ENCODE data around the gene KIRREL3.

Gene KIRREL3

GRCh38 chr11:126456783-126457542, 543.6 kb downstream of the KIRREL3 start:
- DNase-seq, result no peak

DNA sequence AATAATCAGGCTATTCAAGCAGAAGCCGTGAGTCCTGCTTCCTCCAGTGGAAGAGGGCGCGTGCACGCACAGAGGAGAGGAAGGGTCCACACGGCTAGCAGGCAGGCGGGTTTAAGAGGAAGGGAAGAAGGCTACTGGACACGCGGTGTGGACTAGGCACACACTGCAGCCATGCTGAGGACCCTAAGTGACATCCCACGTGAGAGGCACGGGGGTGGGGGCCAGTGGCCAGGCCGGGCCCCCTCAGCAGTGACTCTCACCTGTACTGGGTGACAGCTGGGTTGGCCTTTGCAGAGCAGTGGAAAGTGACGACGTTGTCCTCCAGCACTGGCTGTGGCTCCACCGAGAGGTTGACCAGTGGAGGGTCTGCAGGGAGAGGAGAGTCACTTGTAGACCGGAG, 544.5 kb downstream of the KIRREL3 start:
- DNase-seq, result no peak

DNA sequence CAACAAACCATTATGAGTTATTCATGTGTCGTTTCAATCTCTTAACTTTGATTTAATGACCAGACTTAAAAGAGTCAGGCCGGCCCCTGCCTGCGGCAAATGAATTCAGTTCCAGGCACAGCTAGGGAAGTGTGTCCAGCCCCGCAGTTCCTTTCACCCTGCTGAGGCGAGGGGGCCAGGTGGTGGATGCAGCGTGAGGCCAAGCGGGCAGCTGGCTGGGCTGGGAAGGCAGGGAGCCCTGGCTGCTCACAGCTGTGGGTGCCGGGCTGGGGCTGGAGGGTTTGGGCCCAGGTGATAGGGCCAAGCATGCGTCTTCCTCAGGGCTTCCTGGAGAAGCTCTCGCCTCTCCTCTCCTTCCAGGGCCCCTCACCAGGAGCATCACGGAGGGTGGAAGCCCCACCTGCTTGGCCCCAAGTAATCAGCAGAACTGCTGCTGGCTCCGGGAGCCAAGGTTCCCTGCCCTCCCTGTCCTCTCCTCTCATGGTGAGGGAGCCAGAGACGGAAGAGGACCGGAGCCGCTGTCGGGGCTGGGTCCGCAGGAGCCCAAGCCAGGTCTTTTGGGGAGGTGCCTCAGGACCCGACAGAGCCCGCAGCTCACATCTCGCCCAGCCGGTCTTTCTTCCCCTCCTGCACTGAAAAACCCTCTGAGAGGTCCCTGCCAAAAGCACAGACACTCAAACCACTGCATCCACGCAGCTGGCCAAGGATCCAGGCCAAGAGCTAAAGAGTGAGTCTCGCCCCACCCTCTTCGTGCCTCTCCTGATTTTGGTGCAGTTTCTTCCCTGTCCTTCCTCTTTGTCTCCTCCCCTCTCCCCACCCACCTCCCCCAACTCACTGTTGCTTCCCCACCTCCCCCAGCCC, 548.1 kb downstream of the KIRREL3 start:
- DNase-seq, result peak; percentile 45

- DNase-seq, result no peak
Measured at GRCh38 chr11:126451211-126451802, 549.3 kb downstream of the KIRREL3 start.

DNA sequence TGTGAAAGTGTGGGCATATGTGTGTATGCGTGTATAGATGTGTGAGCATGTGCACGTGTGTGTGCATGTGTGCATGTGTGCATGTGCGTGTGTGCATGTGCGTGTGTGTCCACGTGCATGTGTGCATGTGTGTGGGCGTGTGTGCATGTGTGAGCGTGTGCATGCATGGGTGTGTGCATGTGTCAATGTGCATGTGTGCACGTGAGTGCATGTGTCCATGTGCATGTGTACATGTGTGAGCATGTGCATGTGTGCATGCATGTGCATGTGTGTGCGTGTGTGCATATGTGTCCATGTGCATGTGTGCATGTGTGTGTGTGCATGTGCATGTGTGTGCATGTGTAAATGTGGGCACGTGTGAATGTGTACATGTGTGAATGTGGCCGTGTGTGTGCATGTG, 549.8 kb downstream of the KIRREL3 start:
- DNase-seq, result no peak

- DNase-seq, result no peak
Measured at GRCh38 chr11:126450198-126450597, 550.4 kb downstream of the KIRREL3 start.

DNA sequence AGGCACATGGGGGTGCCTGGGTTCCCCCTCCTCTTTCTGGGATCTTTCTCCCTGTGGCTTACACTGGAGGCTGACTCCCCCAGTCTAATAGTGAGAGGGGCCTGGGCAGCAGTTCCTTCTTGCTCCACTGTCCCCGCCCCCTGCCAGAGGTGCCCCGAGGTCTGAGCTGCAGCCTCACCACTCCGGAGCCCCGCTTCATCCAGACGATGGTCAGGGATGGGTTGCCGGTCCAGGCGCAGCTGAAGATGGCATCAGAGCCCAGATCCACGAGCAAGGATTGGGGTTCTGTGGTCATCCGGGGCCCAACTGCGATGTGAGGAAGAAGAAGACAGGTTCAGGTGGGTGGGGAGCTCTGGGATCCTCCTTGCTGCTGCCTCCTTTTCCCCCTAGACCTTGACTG, 554.0 kb downstream of the KIRREL3 start:
- no peak for DNase-seq

DNA sequence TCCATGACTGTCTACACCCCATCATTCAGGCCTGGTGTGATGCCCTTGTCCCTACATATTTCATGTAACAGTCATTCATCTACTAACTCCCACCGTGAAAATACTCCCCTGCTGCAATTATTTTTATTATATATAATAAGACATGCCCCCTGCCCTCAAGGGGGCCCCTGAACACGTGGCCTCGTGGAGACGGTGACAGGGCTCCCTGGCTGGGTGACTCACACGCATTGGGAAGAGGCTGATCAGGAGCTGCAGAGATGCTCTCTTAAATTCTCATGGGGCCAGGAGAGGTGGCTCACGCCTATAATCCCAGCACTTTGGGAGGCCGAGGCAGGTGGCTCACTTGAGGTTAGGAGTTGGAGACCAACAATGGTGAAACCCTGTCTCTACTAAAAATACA, 556.5 kb downstream of the KIRREL3 start:
- DNase-seq, result no peak

- peak; percentile 75 for DNase-seq
Measured at GRCh38 chr11:126443120-126443519, 557.5 kb downstream of the KIRREL3 start.

DNA sequence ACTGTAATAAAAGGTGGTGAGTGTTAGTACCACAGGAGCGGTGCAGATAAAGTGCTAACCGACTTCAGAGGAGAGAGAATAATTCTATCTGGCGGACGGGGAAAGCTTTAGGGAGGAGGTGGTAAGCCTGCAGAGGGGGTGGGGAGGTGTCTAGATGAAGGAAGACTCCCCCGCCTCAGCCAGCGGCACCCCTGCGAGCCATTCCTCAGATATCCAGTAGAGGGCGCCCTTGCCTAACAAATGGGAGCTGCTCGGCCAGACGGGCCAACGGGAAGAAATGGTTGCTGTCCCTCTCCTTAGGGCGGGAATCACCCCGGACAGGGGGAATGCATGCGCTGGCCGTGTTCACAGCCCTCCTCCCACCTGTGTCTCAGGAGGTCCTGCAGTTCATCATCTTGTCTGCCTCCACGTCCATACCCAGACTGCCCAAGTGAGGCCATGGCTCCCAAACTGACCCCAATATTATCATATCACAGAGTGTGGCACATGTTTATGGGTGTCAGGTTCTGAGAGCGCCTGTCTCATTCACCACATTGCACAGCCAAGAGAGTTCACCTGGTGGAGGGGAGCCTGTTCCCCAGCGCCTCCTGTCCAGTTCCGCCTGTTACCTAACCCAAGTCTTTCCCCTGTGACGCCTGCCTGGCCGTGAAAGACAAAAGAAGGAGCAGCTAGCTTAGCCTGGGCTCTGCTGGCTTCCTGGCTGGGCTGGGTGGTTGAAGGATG, 559.6 kb downstream of the KIRREL3 start:
- peak; percentile 79 for DNase-seq

- no peak for DNase-seq
Measured at GRCh38 chr11:126440276-126440675, 560.3 kb downstream of the KIRREL3 start.

DNA sequence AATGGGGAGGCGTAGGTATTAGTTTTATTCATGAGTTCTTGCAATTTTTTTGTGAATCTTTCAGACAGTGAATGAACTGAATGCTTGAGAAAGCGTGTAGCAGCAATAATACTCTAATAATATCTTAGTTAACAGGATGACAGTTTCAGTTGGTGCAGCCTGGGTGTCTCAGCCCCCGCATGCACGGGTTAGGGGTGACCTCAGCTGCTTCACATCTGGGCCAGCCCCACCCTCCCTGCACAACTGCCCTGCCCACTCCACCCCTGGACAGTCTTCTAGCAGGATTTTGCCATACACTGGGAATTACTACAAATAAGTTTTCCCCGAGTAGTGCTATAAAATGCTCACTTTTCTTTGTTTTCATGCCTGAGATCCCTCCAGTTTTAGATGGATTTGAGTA, 561.9 kb downstream of the KIRREL3 start:
- no peak for DNase-seq

GRCh38 chr11:126438272-126438671, 562.3 kb downstream of the KIRREL3 start:
- no peak for DNase-seq

GRCh38 chr11:126437731-126438130, 562.8 kb downstream of the KIRREL3 start:
- no peak for DNase-seq

DNA sequence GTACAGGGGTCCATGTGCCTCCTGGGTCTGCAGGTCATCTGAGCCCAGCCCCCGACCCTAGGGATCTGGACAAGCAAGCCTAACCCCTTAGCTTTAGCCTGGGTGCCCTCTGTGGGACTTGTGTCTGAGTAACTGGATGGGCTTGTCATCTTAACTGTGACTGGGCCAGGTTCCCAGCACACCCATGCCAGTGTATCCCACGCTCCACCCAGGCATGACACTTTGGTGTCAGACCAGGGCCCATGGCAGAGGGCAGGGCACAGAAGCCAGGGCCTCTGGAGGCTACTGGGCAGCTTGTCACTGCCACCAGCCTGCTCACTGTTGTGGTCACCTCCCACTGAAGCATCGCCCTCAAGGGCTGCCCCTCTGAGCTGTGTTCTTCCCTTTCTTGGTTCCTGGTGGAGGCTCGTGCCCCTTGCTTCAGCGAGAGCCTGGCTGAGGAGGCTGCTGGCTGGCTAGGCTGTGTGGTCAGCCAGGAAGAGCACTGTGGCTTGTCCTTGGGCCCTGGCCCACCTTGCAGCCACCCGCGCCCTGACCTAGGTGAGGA, 564.3 kb downstream of the KIRREL3 start:
- no peak for DNase-seq

DNA sequence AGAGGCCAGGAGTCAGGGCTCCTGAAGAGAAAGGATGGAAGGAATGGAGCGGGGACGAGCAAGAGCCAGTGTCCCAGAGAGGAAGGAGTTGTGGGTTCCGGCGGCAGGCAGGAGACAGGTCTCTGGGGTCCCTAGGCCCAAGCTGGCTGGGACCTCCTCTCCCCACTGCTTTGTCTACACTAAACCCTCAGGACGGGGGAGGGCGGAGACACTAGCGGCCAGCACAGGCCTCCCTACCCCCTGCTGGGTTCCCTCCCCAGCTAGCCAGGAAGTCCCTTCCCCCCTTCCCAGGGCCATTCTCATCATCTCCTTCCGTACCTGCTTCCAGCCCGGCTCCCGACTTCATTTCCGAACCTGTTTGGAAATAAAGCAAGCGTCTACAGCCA, 565.6 kb downstream of the KIRREL3 start:
- DNase-seq, result no peak

DNA sequence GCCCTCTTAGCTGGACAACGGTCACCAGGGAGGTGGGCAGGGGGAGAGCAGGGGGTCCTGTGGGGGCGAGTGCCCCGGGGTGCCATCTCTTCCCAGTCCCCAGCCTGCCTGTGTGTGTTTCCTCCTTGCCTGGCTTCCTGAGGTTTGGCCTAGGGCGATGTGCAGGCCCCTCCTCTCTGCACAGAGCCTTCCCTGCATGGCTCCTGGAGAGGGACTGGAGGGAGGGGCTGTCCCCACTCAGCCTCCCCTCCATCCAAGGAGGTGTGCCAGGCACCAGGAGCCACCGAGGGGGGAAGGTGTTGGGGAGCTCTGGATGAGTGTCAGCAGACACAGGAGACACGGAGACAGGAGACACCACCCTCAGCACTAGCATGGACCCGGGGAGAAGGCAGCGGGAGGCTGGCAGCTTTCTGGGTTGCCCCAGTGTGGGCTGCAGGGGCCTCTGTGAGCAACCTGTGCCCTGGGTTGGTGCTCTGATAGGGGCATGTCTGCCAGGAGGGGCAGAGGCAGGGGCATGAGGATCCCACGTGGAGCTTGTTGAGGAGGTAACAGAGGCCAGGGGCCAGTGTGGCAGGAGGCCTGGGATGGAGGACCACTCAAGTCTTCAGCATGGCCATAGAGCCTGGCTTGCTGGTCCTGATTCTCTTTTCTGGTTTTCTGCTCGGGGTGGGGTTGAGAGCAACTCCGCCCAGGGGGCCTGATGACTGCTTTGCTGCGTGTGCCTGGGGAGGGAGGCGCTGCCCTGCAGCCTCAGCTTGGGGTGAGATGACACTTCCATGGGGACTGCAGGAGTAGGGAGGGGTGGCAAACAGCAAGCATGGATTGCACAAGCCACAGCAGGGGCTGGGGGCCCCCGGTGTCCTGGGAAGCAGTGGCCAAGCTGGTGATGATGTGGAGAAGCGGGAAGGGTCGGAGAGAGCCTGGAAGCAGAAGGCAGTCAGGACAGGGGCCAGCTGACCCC, 566.3 kb downstream of the KIRREL3 start:
- DNase-seq, result no peak

GRCh38 chr11:126433244-126433846, 567.2 kb downstream of the KIRREL3 start:
- DNase-seq, result no peak

- no peak for DNase-seq
Measured at GRCh38 chr11:126432525-126432924, 568.0 kb downstream of the KIRREL3 start.

GRCh38 chr11:126432065-126432461, 568.5 kb downstream of the KIRREL3 start:
- no peak for DNase-seq

GRCh38 chr11:126431401-126432064, 569.0 kb downstream of the KIRREL3 start:
- DNase-seq, result no peak

Data from NCI-H1092 (cell line).